Thoracic aorta (tissue), 2 donors: ENCODE measurements around the gene WWC1. TPM values are rescaled to one million over a fixed set of nuclear protein-coding genes. Genes with fewer than 3 reads are reported as not detected.
"Not testable (repeated sequence)": the region's sequence is repeated elsewhere in the genome, so short reads cannot be mapped to it uniquely, and the experiment has no call there.

Experiments used
- ATAC-seq: fragments of 150-250 bp; one replicate; pipeline ENCODE4 v1.8.0; 2017; ENCODE audit warnings: low read depth; ENCODE audit not compliant: insufficient number of reproducible peaks, low FRiP score
- DNase-seq: peaks from one replicate; pipeline ENCODE4 v3.0.0-alpha.2; 2020; ENCODE audit warnings: low spot score
- H3K27ac ChIP-seq, 2 donors: fragments of 200-600 bp; sonication (generic); 1 replicate in 1 of 2; 2 replicates in 1 of 2; pipeline ENCODE4 v1.5.1; 2016; ENCODE audit warnings: mild to moderate bottlenecking in 2 of 2, moderate library complexity in 2 of 2
- H3K27me3 ChIP-seq: fragments of 200-600 bp; sonication (generic); replicated peaks from 2 replicates; pipeline ENCODE4 v1.6.0; 2016; ENCODE audit warnings: mild to moderate bottlenecking; ENCODE audit not compliant: insufficient read depth
- H3K36me3 ChIP-seq: fragments of 200-600 bp; sonication (generic); one replicate; pipeline ENCODE4 v1.5.1; 2016
- H3K4me1 ChIP-seq, 2 donors: fragments of 200-600 bp; sonication (generic); 1 replicate in 1 of 2; 2 replicates in 1 of 2; pipeline versions ENCODE4 v1.5.1 to v1.6.0; 2016; ENCODE audit warnings: low read depth in 2 of 2, mild to moderate bottlenecking in 1 of 2; ENCODE audit not compliant: control insufficient read depth in 1 of 2
- H3K4me3 ChIP-seq: fragments of 200-600 bp; sonication (generic); 2 replicates; pipeline ENCODE4 v1.5.1; 2016; ENCODE audit warnings: mild to moderate bottlenecking
- H3K9me3 ChIP-seq: fragments of 200-600 bp; sonication (generic); 2 replicates; pipeline ENCODE4 v1.5.1; 2016
- CTCF ChIP-seq: fragments of 200-600 bp; sonication (generic); IDR thresholded peaks from one replicate; pipeline ENCODE4 v1.5.1; 2019; ENCODE audit warnings: antibody characterized with exemption
- total RNA-seq, 2 donors: library from RNA; depleted of rRNA; stranded (reverse); fragments of >200 nt; gene quantifications; one replicate each; pipeline versions ENCODE4 v1.1.0 to v1.2.3, GENCODE V29; 2016

WWC1 gene
- total RNA-seq, 2 donors from 2014 or later, result 3.6 TPM; not detected in 1

- no peak overlapping the region for H3K27ac ChIP-seq
- no peaks in the 10 kb centered on the region for H3K4me1 ChIP-seq
- ATAC-seq, result no peak
- TF ChIP-seq CTCF, result no peak
- no peaks in the 10 kb centered on the region for H3K27me3 ChIP-seq
- DNase-seq, result no peak
- H3K9me3 ChIP-seq, result no peaks in the 10 kb centered on the region
- no peaks in the 10 kb centered on the region for H3K36me3 ChIP-seq
- no peak overlapping the region for H3K4me3 ChIP-seq
Observed at GRCh38 chr5:168275940-168276339, 15.5 kb upstream of the WWC1 start.

DNA sequence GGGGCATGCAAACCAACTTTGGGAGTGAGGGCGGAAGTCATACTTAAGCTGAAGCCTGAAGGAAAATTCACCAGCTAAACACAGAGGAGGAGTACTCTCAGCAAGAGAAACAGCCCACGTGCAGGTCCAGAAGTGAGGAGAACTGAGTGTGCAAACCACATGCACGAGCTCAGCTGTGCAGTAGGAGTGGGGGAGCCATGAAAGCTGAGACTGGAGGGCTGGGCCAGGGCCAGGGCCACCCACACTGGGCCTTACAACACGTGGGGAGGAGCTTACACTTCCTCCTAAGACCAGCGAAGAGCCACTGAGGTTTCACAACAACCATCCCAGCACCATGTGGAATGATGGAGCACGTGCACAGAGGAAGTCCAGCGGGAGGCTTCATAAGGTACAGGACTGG, 9.3 kb upstream of the WWC1 start:
- no peak for TF ChIP-seq CTCF
- Histone ChIP-seq H3K4me3 (no peak overlapping the region), H3K27ac (no peak overlapping the region), H3K27me3 (no peaks in the 10 kb centered on the region), H3K36me3 (no peaks in the 10 kb centered on the region), H3K4me1 (no peaks in the 10 kb centered on the region), H3K9me3 (no peaks in the 10 kb centered on the region)
- no peak for ATAC-seq
- no peak for DNase-seq

GRCh38 chr5:168284809-168285208, 6.6 kb upstream of the WWC1 start:
- H3K27me3 ChIP-seq, result no peaks in the 10 kb centered on the region
- no peaks in the 10 kb centered on the region for H3K36me3 ChIP-seq
- TF ChIP-seq CTCF, result no peak
- DNase-seq (no peak), ATAC-seq (no peak)
- no peaks in the 10 kb centered on the region for H3K4me1 ChIP-seq
- no peak overlapping the region for H3K27ac ChIP-seq
- no peak overlapping the region for H3K4me3 ChIP-seq
- H3K9me3 ChIP-seq, result no peaks in the 10 kb centered on the region

DNA sequence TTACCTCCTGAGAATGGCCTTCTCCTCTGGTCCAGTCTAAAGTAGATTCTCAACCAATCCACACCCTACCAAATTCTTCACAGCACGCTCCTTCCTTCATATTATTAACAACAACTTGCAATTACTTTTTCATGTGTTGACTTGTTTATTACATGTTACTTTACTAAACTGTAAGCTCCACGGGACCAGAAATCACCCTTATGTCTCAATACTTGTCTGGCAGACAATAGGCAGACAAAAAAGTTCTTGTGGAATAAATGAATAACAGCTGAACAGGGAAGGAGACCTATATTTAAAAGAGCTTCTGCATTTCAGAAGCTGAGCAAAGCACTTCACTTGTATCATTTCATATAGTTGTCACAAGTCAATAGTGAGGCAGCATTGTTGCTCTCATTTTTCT, 5.7 kb upstream of the WWC1 start:
- H3K36me3 ChIP-seq, result no peaks in the 10 kb centered on the region
- ATAC-seq (no peak), DNase-seq (no peak)
- H3K27ac ChIP-seq, result no peak overlapping the region
- H3K4me1 ChIP-seq, result no peaks in the 10 kb centered on the region
- H3K27me3 ChIP-seq, result no peaks in the 10 kb centered on the region
- no peak overlapping the region for H3K4me3 ChIP-seq
- no peak for TF ChIP-seq CTCF
- H3K9me3 ChIP-seq, result no peaks in the 10 kb centered on the region

- H3K36me3 ChIP-seq, result no peaks in the 10 kb centered on the region
- ATAC-seq (no peak), DNase-seq (no peak)
- no peaks in the 10 kb centered on the region for H3K27me3 ChIP-seq
- no peak overlapping the region for H3K27ac ChIP-seq
- no peak overlapping the region for H3K4me3 ChIP-seq
- H3K9me3 ChIP-seq, result no peaks in the 10 kb centered on the region
- H3K4me1 ChIP-seq, result peaks cover 4% of the 10 kb centered on the region in 2 donors
- TF ChIP-seq CTCF, result no peak
Observed at GRCh38 chr5:168286386-168286785, 5.1 kb upstream of the WWC1 start.

- not testable (repeated sequence) for H3K27ac ChIP-seq, DNase-seq, H3K4me3 ChIP-seq, H3K36me3 ChIP-seq, H3K4me1 ChIP-seq, ATAC-seq, H3K27me3 ChIP-seq, H3K9me3 ChIP-seq
Observed at GRCh38 chr5:168286863-168287262, 4.6 kb upstream of the WWC1 start.
